Measurements from ENCODE around the gene AREG.

- TF ChIP-seq, protein P1, sequence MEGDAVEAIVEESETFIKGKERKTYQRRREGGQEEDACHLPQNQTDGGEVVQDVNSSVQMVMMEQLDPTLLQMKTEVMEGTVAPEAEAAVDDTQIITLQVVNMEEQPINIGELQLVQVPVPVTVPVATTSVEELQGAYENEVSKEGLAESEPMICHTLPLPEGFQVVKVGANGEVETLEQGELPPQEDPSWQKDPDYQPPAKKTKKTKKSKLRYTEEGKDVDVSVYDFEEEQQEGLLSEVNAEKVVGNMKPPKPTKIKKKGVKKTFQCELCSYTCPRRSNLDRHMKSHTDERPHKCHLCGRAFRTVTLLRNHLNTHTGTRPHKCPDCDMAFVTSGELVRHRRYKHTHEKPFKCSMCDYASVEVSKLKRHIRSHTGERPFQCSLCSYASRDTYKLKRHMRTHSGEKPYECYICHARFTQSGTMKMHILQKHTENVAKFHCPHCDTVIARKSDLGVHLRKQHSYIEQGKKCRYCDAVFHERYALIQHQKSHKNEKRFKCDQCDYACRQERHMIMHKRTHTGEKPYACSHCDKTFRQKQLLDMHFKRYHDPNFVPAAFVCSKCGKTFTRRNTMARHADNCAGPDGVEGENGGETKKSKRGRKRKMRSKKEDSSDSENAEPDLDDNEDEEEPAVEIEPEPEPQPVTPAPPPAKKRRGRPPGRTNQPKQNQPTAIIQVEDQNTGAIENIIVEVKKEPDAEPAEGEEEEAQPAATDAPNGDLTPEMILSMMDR (IDR thresholded peaks at IDR 0.05) = no peak
- TF ChIP-seq EP300 (IDR thresholded peaks at IDR 0.05) = no peak
- no peak for TF ChIP-seq POLR2AphosphoS5 (IDR thresholded peaks at IDR 0.05)
- no peak for TF ChIP-seq POLR2A (IDR thresholded peaks at IDR 0.05)
Measured at GRCh38 chr4:74402692-74403456, 42.1 kb upstream of the AREG start.
